Measurements from ENCODE around the gene RNASEL.
"Not testable (repeated sequence)": the region's sequence is repeated elsewhere in the genome, so short reads cannot be mapped to it uniquely, and the experiment has no call there.

RNASEL gene

DNA sequence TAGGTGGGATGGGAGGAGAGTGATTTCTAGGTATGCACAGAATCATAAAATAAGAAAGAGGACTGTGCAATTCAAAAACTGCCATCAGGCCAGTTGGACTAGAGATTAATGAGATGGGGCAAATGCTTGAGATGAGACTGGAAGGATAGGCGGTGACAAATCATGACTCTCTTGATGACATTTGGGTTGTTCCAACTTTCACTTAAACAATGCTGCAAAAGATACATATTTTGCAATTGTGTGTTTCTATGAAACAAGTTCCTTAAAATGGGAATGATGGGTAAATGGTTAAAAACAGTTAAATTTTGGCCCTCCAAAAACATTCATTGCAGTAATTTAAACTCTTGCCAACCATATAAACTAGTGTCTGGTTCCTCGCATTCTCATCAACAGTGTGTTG lies 55.2 kb downstream of the RNASEL start:
- no peak overlapping the region for H3K27ac ChIP-seq
- no peak for DNase-seq (ENCODE audit: low spot score)
- H3K4me3 ChIP-seq = no peak overlapping the region
- TF ChIP-seq, protein P1, sequence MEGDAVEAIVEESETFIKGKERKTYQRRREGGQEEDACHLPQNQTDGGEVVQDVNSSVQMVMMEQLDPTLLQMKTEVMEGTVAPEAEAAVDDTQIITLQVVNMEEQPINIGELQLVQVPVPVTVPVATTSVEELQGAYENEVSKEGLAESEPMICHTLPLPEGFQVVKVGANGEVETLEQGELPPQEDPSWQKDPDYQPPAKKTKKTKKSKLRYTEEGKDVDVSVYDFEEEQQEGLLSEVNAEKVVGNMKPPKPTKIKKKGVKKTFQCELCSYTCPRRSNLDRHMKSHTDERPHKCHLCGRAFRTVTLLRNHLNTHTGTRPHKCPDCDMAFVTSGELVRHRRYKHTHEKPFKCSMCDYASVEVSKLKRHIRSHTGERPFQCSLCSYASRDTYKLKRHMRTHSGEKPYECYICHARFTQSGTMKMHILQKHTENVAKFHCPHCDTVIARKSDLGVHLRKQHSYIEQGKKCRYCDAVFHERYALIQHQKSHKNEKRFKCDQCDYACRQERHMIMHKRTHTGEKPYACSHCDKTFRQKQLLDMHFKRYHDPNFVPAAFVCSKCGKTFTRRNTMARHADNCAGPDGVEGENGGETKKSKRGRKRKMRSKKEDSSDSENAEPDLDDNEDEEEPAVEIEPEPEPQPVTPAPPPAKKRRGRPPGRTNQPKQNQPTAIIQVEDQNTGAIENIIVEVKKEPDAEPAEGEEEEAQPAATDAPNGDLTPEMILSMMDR (IDR thresholded peaks at IDR 0.05) = no peak

DNA sequence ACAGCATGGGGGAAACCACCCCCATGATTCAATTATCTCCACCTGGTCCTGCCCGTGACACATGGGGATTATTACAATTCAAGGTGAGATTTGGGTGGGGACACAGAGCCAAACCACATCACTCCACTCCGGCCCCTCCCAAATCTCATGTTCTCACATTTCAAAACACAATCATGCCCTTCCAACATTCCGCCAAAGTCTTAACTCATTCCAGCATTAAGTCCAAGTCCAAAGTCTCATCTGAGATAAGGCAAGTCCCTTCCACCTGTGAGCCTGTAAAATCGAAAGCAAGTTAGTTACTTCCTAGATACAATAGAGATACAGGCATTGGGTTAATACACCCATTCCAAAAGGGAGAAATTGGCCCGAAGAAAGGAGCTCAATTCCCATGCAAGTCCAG lies 60.9 kb downstream of the RNASEL start:
- not testable (repeated sequence) for H3K4me3 ChIP-seq; H3K27ac ChIP-seq; DNase-seq (ENCODE audit: low spot score)

DNA sequence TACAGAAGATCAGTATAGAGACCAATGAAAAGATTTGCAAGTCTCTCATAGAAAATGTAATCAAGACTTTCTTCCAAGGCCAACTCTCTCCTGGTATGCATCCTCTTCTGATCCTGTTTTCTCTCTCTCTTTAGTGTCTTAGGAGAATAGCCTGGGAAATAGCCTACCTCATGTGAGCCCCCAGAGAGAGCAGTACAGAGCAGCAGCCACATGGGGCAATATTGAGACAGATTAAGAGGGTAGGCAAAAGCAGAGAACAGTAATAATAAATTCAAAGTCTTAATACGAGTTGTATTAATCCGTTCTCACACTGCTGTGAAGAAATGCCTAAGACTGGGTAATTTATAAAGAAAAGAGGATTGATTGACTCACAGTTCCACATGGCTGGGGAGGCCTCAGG lies 61.4 kb downstream of the RNASEL start:
- Histone ChIP-seq H3K27ac (no peak overlapping the region), H3K4me3 (no peak overlapping the region)
- DNase-seq (ENCODE audit: low spot score) = no peak
- TF ChIP-seq, protein P1 (IDR thresholded peaks at IDR 0.05) = no peak

- DNase-seq (ENCODE audit: low spot score) = no peak
- TF ChIP-seq, protein P1 (IDR thresholded peaks at IDR 0.05) = no peak
- H3K27ac ChIP-seq = no peak overlapping the region
- no peak overlapping the region for H3K4me3 ChIP-seq
Measured at GRCh38 chr1:182525342-182525741, 63.7 kb downstream of the RNASEL start.
